Immature natural killer cell (primary cell): ENCODE data around the gene MED12L. TPM values are rescaled to one million over a fixed set of nuclear protein-coding genes. Genes with fewer than 3 reads are reported as not detected.
A peak's percentile ranks its signal among the peaks of the same experiment; 100 is the strongest.

Experiments
- DNase-seq, 3 donors: peaks; one replicate each; pipeline ENCODE4 v3.0.0; 2022; ENCODE audit warnings: mixed read lengths in 1 of 3
- H3K27ac Mint-ChIP-seq, 6 donors: one replicate each; pipeline ENCODE4 v1.8.0; 2020; ENCODE audit warnings: mixed read lengths in 6 of 6, mild to moderate bottlenecking in 5 of 6, inconsistent platforms in 4 of 6, moderate library complexity in 3 of 6
- H3K27me3 Mint-ChIP-seq, 3 donors: one replicate each; pipeline ENCODE4 v1.8.0; 2020 to 2021; ENCODE audit warnings: low read depth in 3 of 3, mild to moderate bottlenecking in 3 of 3, mixed read lengths in 3 of 3, moderate library complexity in 3 of 3, inconsistent platforms in 1 of 3
- H3K36me3 Mint-ChIP-seq, 3 donors: one replicate each; pipeline ENCODE4 v1.8.0; 2020; ENCODE audit warnings: mixed read lengths in 3 of 3, inconsistent platforms in 2 of 3, mild to moderate bottlenecking in 2 of 3
- H3K4me1 Mint-ChIP-seq, 2 donors: one replicate each; pipeline ENCODE4 v1.8.0; 2020; ENCODE audit warnings: inconsistent platforms in 2 of 2, mild to moderate bottlenecking in 2 of 2, mixed read lengths in 2 of 2, moderate library complexity in 1 of 2
- H3K4me3 Mint-ChIP-seq, 5 donors: one replicate each; pipeline ENCODE4 v1.8.0; 2020; ENCODE audit warnings: mild to moderate bottlenecking in 5 of 5, mixed read lengths in 5 of 5, inconsistent platforms in 3 of 5, moderate library complexity in 3 of 5
- H3K9me3 Mint-ChIP-seq, 6 donors: one replicate each; pipeline ENCODE4 v1.8.0; 2020; ENCODE audit warnings: mild to moderate bottlenecking in 6 of 6, mixed read lengths in 6 of 6, inconsistent platforms in 4 of 6, moderate library complexity in 3 of 6
- polyA plus RNA-seq, 3 donors: library from polyadenylated mRNA; unstranded; fragments of 300-500 nt; fragmentation: Illumina TruSeq; gene quantifications; one replicate each; pipeline ENCODE4 v1.2.3, GENCODE V29; 2021

MED12L gene
- polyA plus RNA-seq, 3 donors from 2014 or later: 0.18 TPM; not detected in 2

- Mint-ChIP-seq H3K36me3 (no peaks in the 10 kb centered on the region), H3K4me3 (no peak overlapping the region), H3K27ac (no peak overlapping the region), H3K9me3 (no peaks in the 10 kb centered on the region), H3K27me3 (no peaks in the 10 kb centered on the region), H3K4me1 (no peaks in the 10 kb centered on the region)
- DNase-seq: no peak
These were observed 163.4 kb downstream of the MED12L start for GRCh38 chr3:151248772-151249337.

GRCh38 chr3:151256749-151257148, 171.3 kb downstream of the MED12L start:
- H3K36me3 Mint-ChIP-seq: no peaks in the 10 kb centered on the region
- no peak for DNase-seq
- no peak overlapping the region for H3K27ac Mint-ChIP-seq
- H3K4me3 Mint-ChIP-seq: no peak overlapping the region
- H3K27me3 Mint-ChIP-seq: peaks cover 0 to 4% (median 3%) of the 10 kb centered on the region in 3 donors
- no peaks in the 10 kb centered on the region for H3K4me1 Mint-ChIP-seq
- H3K9me3 Mint-ChIP-seq: no peaks in the 10 kb centered on the region

- peaks cover 0 to 4% (median 3%) of the 10 kb centered on the region in 3 donors for H3K27me3 Mint-ChIP-seq
- H3K9me3 Mint-ChIP-seq: no peaks in the 10 kb centered on the region
- no peak for DNase-seq
- no peaks in the 10 kb centered on the region for H3K4me1 Mint-ChIP-seq
- no peak overlapping the region for H3K27ac Mint-ChIP-seq
- no peak overlapping the region for H3K4me3 Mint-ChIP-seq
- no peaks in the 10 kb centered on the region for H3K36me3 Mint-ChIP-seq
These were observed 174.2 kb downstream of the MED12L start for GRCh38 chr3:151259664-151260063.

- Mint-ChIP-seq H3K9me3 (no peaks in the 10 kb centered on the region), H3K27ac (peak overlapping the region in 1 of 6 donors; percentile 5), H3K36me3 (no peaks in the 10 kb centered on the region), H3K4me1 (no peaks in the 10 kb centered on the region), H3K27me3 (peaks cover 0 to 3% (median under 1%) of the 10 kb centered on the region in 3 donors), H3K4me3 (no peak overlapping the region)
- no peak for DNase-seq
These were observed 177.5 kb downstream of the MED12L start for GRCh38 chr3:151262871-151263525.

DNA sequence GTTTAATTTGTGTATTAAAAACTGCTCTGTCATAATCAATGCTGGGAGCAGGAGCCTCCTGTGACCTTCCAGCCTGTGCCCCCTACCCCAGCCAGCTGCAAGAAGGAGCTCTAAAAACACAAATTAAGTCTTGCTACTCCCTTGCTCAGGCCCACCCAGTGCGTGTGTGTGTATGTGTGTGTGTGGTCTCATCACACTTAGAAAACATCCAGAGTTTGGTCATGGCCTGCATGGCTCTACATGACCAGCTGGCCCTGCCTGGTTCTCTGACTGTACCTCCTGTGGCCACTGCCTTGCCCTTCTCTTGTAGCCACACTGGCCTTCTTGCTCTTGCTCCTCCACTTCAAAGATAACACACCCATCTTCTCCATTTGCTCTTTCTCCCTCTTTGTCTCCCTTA, 179.1 kb downstream of the MED12L start:
- DNase-seq: no peak
- Mint-ChIP-seq H3K9me3 (no peaks in the 10 kb centered on the region), H3K27me3 (peaks cover 0 to 2% (median 0%) of the 10 kb centered on the region in 3 donors), H3K4me1 (peaks cover 13 to 15% of the 10 kb centered on the region in 2 donors), H3K36me3 (peaks cover 0 to under 1% (median 0%) of the 10 kb centered on the region in 3 donors), H3K4me3 (no peak overlapping the region), H3K27ac (no peak overlapping the region)

DNA sequence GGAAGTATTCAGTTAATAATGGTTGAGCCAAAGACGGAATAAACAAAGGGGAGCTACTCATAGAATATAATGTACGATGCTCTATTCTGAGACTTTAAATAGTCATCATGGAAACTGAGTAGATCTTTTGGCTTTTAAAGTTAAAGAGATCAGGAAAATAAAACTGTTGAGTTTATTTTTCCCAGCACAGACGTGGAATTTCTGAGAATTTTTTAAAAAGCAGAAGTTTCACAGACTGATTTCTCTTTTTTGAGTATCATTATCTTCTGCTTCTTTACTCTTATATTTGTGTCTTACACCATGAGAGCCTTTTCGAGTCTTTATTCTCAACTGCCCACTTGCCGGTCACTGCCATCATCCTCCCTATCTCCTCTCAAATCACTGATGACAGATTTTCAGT, 179.7 kb downstream of the MED12L start:
- H3K9me3 Mint-ChIP-seq: no peaks in the 10 kb centered on the region
- no peak overlapping the region for H3K27ac Mint-ChIP-seq
- no peak for DNase-seq
- H3K36me3 Mint-ChIP-seq: peaks cover 0 to 4% (median 0%) of the 10 kb centered on the region in 3 donors
- H3K27me3 Mint-ChIP-seq: no peaks in the 10 kb centered on the region
- peaks cover 13 to 21% of the 10 kb centered on the region in 2 donors for H3K4me1 Mint-ChIP-seq
- H3K4me3 Mint-ChIP-seq: no peak overlapping the region

DNA sequence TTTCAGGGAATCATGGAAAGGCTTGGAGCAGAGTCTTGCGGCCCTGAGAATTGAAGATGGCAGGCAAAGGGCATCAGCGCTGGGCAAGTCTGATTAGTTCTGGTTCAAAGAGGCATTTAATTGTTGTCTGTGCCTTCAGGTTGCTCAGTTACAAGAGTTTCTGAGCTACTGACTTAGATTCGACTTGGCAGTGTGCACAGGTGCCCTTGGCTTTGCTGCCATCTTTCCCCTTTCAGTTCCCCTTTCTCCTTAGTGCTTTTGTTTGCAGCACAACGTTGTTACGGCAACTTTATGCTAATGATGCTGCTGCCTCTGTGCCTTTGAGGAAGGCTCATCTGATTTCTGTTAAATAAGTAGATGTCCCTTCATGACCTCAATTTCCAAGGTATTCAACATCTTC, 180.4 kb downstream of the MED12L start:
- H3K36me3 Mint-ChIP-seq: peaks cover 0 to 4% (median 0%) of the 10 kb centered on the region in 3 donors
- H3K4me1 Mint-ChIP-seq: peaks cover 17 to 26% of the 10 kb centered on the region in 2 donors
- no peaks in the 10 kb centered on the region for H3K9me3 Mint-ChIP-seq
- H3K4me3 Mint-ChIP-seq: no peak overlapping the region
- DNase-seq: no peak
- H3K27me3 Mint-ChIP-seq: no peaks in the 10 kb centered on the region
- H3K27ac Mint-ChIP-seq: no peak overlapping the region

DNA sequence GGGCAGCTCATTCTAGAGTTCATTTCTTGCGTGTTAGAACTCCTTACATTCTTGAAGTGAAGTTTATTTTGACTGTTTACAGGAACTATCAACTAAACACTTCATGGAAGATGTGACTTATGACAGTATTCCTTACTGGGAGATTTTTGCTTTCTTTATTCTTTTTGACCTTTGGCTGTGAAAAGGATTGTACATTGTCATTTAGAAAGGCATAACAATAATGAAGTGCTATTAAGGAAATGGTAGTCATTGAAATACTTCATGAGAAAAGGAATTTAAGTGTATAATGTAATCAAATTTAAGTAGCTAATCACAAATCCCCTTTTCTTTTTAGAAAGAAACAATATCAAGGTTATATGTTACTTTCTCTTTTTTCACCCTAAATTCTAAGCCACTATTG, 181.6 kb downstream of the MED12L start:
- Mint-ChIP-seq H3K4me1 (peaks cover 17 to 26% of the 10 kb centered on the region in 2 donors), H3K27me3 (no peaks in the 10 kb centered on the region), H3K9me3 (no peaks in the 10 kb centered on the region), H3K36me3 (peaks cover 0 to 4% (median 0%) of the 10 kb centered on the region in 3 donors), H3K27ac (no peak overlapping the region), H3K4me3 (no peak overlapping the region)
- no peak for DNase-seq

DNA sequence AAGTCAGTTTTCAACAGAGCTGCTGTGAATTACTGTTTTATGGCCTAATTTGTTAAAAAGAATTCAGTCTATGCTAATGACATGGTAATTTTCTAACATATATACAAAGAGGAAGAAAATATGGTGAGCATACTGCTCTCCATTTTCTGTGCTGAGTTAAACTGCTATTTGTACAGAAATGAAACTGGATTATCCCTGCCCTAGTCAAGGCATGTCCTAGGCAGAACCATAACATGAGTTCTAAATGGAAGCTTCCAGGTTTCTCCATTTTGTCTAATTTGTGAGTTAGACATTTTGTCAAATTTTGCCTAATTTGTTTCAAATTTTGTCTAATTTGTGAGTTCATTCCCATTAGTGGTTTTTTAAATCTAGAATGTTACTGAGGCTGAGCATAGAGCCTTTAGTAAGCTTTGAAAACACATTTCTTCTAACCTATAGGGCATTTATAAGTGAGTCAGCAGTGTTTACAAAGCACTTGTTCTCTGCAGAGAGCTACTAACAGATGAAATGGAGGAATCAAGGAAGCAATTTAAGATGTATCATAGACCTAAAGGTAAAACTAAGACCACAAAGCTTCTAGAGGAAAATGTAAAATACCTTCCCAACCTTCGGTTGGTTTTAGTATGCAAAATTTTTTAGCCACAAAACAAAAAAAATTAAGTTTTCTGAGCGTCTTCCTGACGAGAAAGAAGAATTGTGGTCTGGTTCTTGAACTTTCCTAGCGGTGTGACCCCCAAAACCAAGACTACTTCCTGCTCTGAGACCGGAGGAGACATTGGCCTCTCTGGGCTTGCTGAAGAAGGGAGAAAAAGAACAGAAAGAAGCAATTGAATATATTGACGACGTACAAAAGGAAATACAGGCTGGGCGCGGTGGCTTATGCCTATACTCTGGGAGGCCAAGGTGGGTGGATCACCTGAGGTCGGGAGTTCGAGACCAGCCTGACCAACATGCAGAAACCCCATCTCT, 183.1 kb downstream of the MED12L start:
- Mint-ChIP-seq H3K4me3 (peak overlapping the region; percentile 66 to 80 (median 76)), H3K27me3 (no peaks in the 10 kb centered on the region), H3K9me3 (no peaks in the 10 kb centered on the region), H3K27ac (peak overlapping the region; percentile 65 to 91 (median 84)), H3K4me1 (peaks cover 17 to 26% of the 10 kb centered on the region in 2 donors), H3K36me3 (peaks cover 0 to 4% (median 0%) of the 10 kb centered on the region in 3 donors)
- DNase-seq: peak; percentile 50 to 54 (median 53)

GRCh38 chr3:151269631-151270030, 184.2 kb downstream of the MED12L start:
- DNase-seq: no peak
- Mint-ChIP-seq H3K4me1 (peaks cover 17 to 26% of the 10 kb centered on the region in 2 donors), H3K36me3 (peaks cover 0 to 4% (median 0%) of the 10 kb centered on the region in 3 donors), H3K4me3 (no peak overlapping the region), H3K27me3 (no peaks in the 10 kb centered on the region), H3K9me3 (no peaks in the 10 kb centered on the region), H3K27ac (peak overlapping the region in 3 of 6 donors; percentile 13 to 46 (median 45))

DNA sequence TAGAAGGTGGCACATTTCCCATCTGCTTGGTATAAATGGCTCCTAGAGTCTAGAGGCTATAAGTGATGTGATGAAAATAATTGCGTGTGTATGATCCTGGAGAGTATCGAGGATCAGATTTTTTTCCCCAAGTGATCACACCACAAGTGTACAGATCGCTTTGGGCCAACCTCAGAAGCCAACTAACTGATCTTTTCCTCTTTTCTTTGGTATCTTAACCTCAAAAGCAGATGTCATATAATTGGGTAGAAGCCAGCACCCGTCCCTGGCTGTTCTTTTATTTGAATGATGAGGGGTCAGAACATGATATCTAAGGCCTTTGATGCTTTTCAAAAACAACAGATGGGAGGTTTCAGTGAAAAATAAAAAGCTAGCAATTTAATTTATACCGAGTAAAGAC, 189.6 kb downstream of the MED12L start:
- Mint-ChIP-seq H3K4me1 (peaks cover 19 to 38% of the 10 kb centered on the region in 2 donors), H3K27ac (peak overlapping the region in 2 of 6 donors; percentile 24 to 81), H3K4me3 (no peak overlapping the region), H3K9me3 (no peaks in the 10 kb centered on the region), H3K36me3 (no peaks in the 10 kb centered on the region), H3K27me3 (peaks cover 0 to 2% (median 0%) of the 10 kb centered on the region in 3 donors)
- DNase-seq: no peak

DNA sequence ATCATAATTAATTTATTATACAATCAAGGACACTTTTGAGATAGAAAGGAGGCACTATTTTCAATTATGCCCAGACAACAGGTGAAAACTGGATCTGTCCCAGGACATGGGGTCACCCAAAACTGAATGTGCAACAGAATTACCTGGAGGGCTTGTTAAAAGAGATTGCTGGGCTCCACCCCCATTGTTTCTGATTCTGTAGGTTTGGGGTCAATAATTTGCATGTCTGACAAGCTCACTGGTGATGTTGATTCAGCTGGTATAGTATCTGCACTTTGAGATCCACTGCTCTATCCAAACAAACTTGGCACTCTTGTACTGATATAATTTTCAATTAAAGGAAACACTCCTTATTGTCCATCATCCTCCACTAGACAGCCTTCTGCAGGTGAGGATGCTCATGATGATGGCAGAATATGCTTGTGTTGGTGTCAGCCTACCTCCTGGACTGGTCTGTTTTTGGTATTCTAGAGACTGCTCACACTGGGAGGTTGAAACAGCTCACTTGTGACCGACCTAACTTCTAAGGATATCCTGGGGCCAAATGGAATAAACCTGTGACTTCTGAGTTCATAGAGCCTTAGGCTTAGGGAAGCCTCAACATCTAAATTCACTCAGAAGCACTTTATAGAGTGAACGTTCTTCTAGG, 190.7 kb downstream of the MED12L start:
- H3K27me3 Mint-ChIP-seq: peaks cover 0 to 2% (median 0%) of the 10 kb centered on the region in 3 donors
- DNase-seq: no peak
- H3K4me3 Mint-ChIP-seq: peak overlapping the region in 2 of 5 donors; percentile 42 to 62
- H3K27ac Mint-ChIP-seq: peak overlapping the region; percentile 13 to 90 (median 78)
- H3K9me3 Mint-ChIP-seq: no peaks in the 10 kb centered on the region
- peaks cover 16 to 32% of the 10 kb centered on the region in 2 donors for H3K4me1 Mint-ChIP-seq
- no peaks in the 10 kb centered on the region for H3K36me3 Mint-ChIP-seq

DNA sequence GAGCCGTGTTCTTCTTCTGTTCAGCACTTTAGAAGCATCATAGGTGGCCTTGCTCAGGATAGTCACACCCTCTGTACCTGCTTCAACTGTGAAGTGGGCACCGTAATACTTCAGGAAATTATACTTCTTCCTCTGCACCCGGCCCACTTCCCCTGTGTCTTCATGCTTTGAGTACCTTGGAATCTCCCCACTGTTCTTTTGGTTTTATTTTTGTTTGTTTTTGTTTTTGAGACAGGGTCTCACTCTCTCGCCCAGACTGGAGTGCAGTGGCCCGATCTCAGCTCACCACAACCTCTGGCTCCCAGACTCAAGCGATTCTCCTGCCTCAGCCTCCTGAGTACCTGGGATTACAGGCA, 191.2 kb downstream of the MED12L start:
- DNase-seq: peak; percentile 22 to 39 (median 38)
- Mint-ChIP-seq H3K4me1 (peaks cover 16 to 32% of the 10 kb centered on the region in 2 donors), H3K27me3 (peaks cover 0 to 2% (median 0%) of the 10 kb centered on the region in 3 donors), H3K4me3 (peak overlapping the region in 4 of 5 donors; percentile 4 to 62 (median 24)), H3K36me3 (no peaks in the 10 kb centered on the region), H3K9me3 (no peaks in the 10 kb centered on the region), H3K27ac (peak overlapping the region; percentile 13 to 90 (median 78))
